ENCODE measurements around the gene RUNDC1.

- TF ChIP-seq CTCF (IDR thresholded peaks at IDR 0.05; ENCODE audit: insufficient read depth, low read length, poor library complexity, severe bottlenecking), result no peak
- TF ChIP-seq EZH2phosphoT487 (conservative IDR thresholded peaks at IDR 0.05; ENCODE audit: low read length), result no peak
These were observed 12.4 kb upstream of the RUNDC1 start for GRCh38 chr17:42967925-42968324.

Data from SU-DHL-6 (cell line).